GM18502 (cell line): ENCODE results near the gene VAV3.

ENCODE experiments used
- ATAC-seq: cut with Tn5 transposase; IDR thresholded peaks from one replicate; pipeline ENCODE4 v1.9.1; 2021; ENCODE audit warnings: mild to moderate bottlenecking; ENCODE audit not compliant: unreplicated experiment, poor library complexity

Gene VAV3

GRCh38 chr1:107552781-107553180 lies 412.2 kb downstream of the VAV3 start:
- no peak for ATAC-seq

- ATAC-seq, result no peak
These were observed 413.5 kb downstream of the VAV3 start for GRCh38 chr1:107551456-107551855.

- no peak for ATAC-seq
These were observed 414.6 kb downstream of the VAV3 start for GRCh38 chr1:107550358-107550757.

- no peak for ATAC-seq
These were observed 415.7 kb downstream of the VAV3 start for GRCh38 chr1:107549152-107549810.

GRCh38 chr1:107548276-107548675 lies 416.7 kb downstream of the VAV3 start:
- ATAC-seq, result no peak

GRCh38 chr1:107547363-107548155 lies 417.4 kb downstream of the VAV3 start:
- no peak for ATAC-seq

- no peak for ATAC-seq
These were observed 418.4 kb downstream of the VAV3 start for GRCh38 chr1:107546576-107546975.

GRCh38 chr1:107545879-107546278 lies 419.1 kb downstream of the VAV3 start:
- ATAC-seq, result no peak

- no peak for ATAC-seq
These were observed 419.9 kb downstream of the VAV3 start for GRCh38 chr1:107545056-107545577.

- no peak for ATAC-seq
These were observed 420.7 kb downstream of the VAV3 start for GRCh38 chr1:107544285-107544684.

GRCh38 chr1:107541412-107541811 lies 423.6 kb downstream of the VAV3 start:
- no peak for ATAC-seq

GRCh38 chr1:107538502-107538901 lies 426.5 kb downstream of the VAV3 start:
- no peak for ATAC-seq

GRCh38 chr1:107536266-107536665 lies 428.7 kb downstream of the VAV3 start:
- no peak for ATAC-seq

- ATAC-seq, result peak; percentile 59
These were observed 429.9 kb downstream of the VAV3 start for GRCh38 chr1:107535091-107535490.

- no peak for ATAC-seq
These were observed 430.3 kb downstream of the VAV3 start for GRCh38 chr1:107534632-107535031.

- ATAC-seq, result no peak
These were observed 431.5 kb downstream of the VAV3 start for GRCh38 chr1:107533436-107533835.

GRCh38 chr1:107532318-107532717 lies 432.7 kb downstream of the VAV3 start:
- ATAC-seq, result no peak

- ATAC-seq, result no peak
These were observed 433.7 kb downstream of the VAV3 start for GRCh38 chr1:107531065-107531908.

- ATAC-seq, result no peak
These were observed 434.4 kb downstream of the VAV3 start for GRCh38 chr1:107530543-107530942.

GRCh38 chr1:107529511-107530149 lies 435.4 kb downstream of the VAV3 start:
- ATAC-seq, result peak; percentile 99
